A673 (cell line): ENCODE data around the gene CCDC137. TPM values are rescaled to one million over a fixed set of nuclear protein-coding genes. Genes with fewer than 3 reads are reported as not detected.
A peak's percentile ranks its signal among the peaks of the same experiment; 100 is the strongest.

Experiments
- BruUV-seq: library from RNA; stranded (reverse); fragments of 400-500 nt; replicated peaks from 2 replicates; lab custom pipeline; 2021; lab: Mats Ljungman, UMichigan
- CTCF ChIA-PET: fragments of 300-600 bp; sonication (Branson Sonifier 250); formaldehyde crosslinking; loops from one replicate; lab custom pipeline; 2022; ENCODE audit warnings: antibody characterized with exemption; lab: Charles Lee
- POLR2A ChIA-PET: fragments of 300-600 bp; sonication (Branson Sonifier 250); formaldehyde crosslinking; loops from one replicate; lab custom pipeline; 2022; ENCODE audit warnings: antibody characterized with exemption; ENCODE audit not compliant: low non-redundant PET; lab: Charles Lee
- DNase-seq: peaks from one replicate; pipeline ENCODE4 v3.0.0-alpha.2; 2015; ENCODE audit warnings: low spot score
- H3K27ac ChIP-seq: fragments of 200-600 bp; sonication (generic); 2 replicates; pipeline ENCODE4 v1.5.1; 2016; ENCODE audit warnings: mixed run types, low read depth, mild to moderate bottlenecking, mixed read lengths, antibody characterized with exemption, low read length; ENCODE audit not compliant: poor library complexity, severe bottlenecking
- H3K27me3 ChIP-seq: fragments of 200-600 bp; sonication (generic); replicated peaks from 2 replicates; pipeline ENCODE4 v1.6.1; 2017; ENCODE audit warnings: mixed run types, low read depth, mild to moderate bottlenecking, mixed read lengths, antibody characterized with exemption, low read length; ENCODE audit not compliant: insufficient read depth, poor library complexity
- H3K36me3 ChIP-seq: fragments of 200-600 bp; sonication (generic); 2 replicates; pipeline ENCODE4 v1.6.1; 2016; ENCODE audit warnings: mixed run types, mild to moderate bottlenecking, mixed read lengths, antibody characterized with exemption, low read length; ENCODE audit not compliant: insufficient read depth, poor library complexity, severe bottlenecking
- H3K4me1 ChIP-seq: fragments of 200-600 bp; sonication (generic); 2 replicates; pipeline ENCODE4 v1.6.1; 2017; ENCODE audit warnings: mixed run types, mild to moderate bottlenecking, mixed read lengths, antibody characterized with exemption, low read length; ENCODE audit not compliant: insufficient read depth, poor library complexity, severe bottlenecking
- H3K4me3 ChIP-seq: fragments of 200-600 bp; sonication (generic); 2 replicates; pipeline ENCODE4 v1.5.1; 2016; ENCODE audit warnings: low read depth, mixed run types, mild to moderate bottlenecking, mixed read lengths, low read length; ENCODE audit not compliant: poor library complexity, severe bottlenecking
- H3K9me3 ChIP-seq: fragments of 200-600 bp; sonication (generic); 2 replicates; pipeline ENCODE4 v1.6.1; 2016; ENCODE audit warnings: mixed run types, low read depth, mild to moderate bottlenecking, mixed read lengths, antibody characterized with exemption, low read length; ENCODE audit not compliant: poor library complexity, severe bottlenecking
- CTCF ChIP-seq: fragments of 300-800, 200-600 bp; sonication (generic); conservative IDR thresholded peaks from 2 replicates; pipeline ENCODE4 v1.5.1; 2017; ENCODE audit warnings: low read depth, mild to moderate bottlenecking, antibody characterized with exemption, low read length, moderate library complexity, mixed read lengths
- EZH2 ChIP-seq: fragments of 200-600 bp; sonication (generic); IDR thresholded peaks from 2 replicates; pipeline ENCODE4 v1.6.1; 2017; ENCODE audit warnings: borderline replicate concordance, low read depth, mild to moderate bottlenecking, mixed read lengths, antibody characterized with exemption, low read length; ENCODE audit not compliant: poor library complexity, severe bottlenecking
- intact Hi-C: fragments of 100-400 bp; cut with micrococcal nuclease; formaldehyde crosslinking; loops from one replicate; pipeline ENCODE4 v1.10.0; 2022; ENCODE audit not compliant: unreplicated experiment
- total RNA-seq: library from RNA; stranded (reverse); gene quantifications from 2 replicates; pipeline ENCODE4 v1.2.3, GENCODE V29; 2021

The CCDC137 gene
- total RNA-seq, 1 experiment from 2014 or later, result 56.3 TPM

- ChIA-PET POLR2A (interaction anchor here (0.6 kb wide), 1 partner anchor 13 kb away, joined by 20 read pairs; no protein-coding TSS in a partner anchor), CTCF (interaction anchor here (0.7 kb wide), 2 partner anchors 8 to 12 kb away, joined by 3 read pairs; no protein-coding TSS in a partner anchor)
- H3K4me3 ChIP-seq, result peak overlapping the region; percentile 93
- BruUV-seq, result TSS peak; percentile 36
- H3K36me3 ChIP-seq, result peaks cover 54% of the 10 kb centered on the region
- H3K4me1 ChIP-seq, result peaks cover 18% of the 10 kb centered on the region
- peak; percentile 74 for DNase-seq
- no peaks in the 10 kb centered on the region for H3K9me3 ChIP-seq
- intact Hi-C loops, result no loop called here
- H3K27me3 ChIP-seq, result no peaks in the 10 kb centered on the region
- H3K27ac ChIP-seq, result peak overlapping the region; percentile 46
- TF ChIP-seq EZH2, result no peak
- peak; percentile 72 for TF ChIP-seq CTCF
Observed at GRCh38 chr17:81667754-81668153, 1.2 kb downstream of the CCDC137 start.

- H3K9me3 ChIP-seq, result no peaks in the 10 kb centered on the region
- POLR2A ChIA-PET, result no interaction called here
- TF ChIP-seq CTCF (no peak), EZH2 (no peak)
- DNase-seq, result no peak
- CTCF ChIA-PET, result no interaction called here
- H3K27me3 ChIP-seq, result no peaks in the 10 kb centered on the region
- intact Hi-C loops, result no loop called here
- H3K4me3 ChIP-seq, result no peak overlapping the region
- H3K36me3 ChIP-seq, result peaks cover 70% of the 10 kb centered on the region
- peaks cover 9% of the 10 kb centered on the region for H3K4me1 ChIP-seq
- H3K27ac ChIP-seq, result no peak overlapping the region
- BruUV-seq, result no TSS peak
Observed at GRCh38 chr17:81672504-81672903, 6.0 kb downstream of the CCDC137 start.

GRCh38 chr17:81672954-81673353 is 6.4 kb downstream of the CCDC137 start:
- H3K27me3 ChIP-seq, result no peaks in the 10 kb centered on the region
- H3K9me3 ChIP-seq, result no peaks in the 10 kb centered on the region
- TF ChIP-seq CTCF, result no peak
- no peak for TF ChIP-seq EZH2
- no peak for DNase-seq
- H3K4me3 ChIP-seq, result no peak overlapping the region
- ChIA-PET CTCF (no interaction called here), POLR2A (no interaction called here)
- BruUV-seq, result no TSS peak
- peaks cover 4% of the 10 kb centered on the region for H3K4me1 ChIP-seq
- no peak overlapping the region for H3K27ac ChIP-seq
- peaks cover 69% of the 10 kb centered on the region for H3K36me3 ChIP-seq
- intact Hi-C loops, result no loop called here
